PC-3 (cell line): Measurements from ENCODE around the gene OR2C3.

Experiments
- EZH2 ChIP-seq: fragments of 300-600 bp; sonication (generic); IDR thresholded peaks from one replicate; pipeline ENCODE4 v1.6.1; 2017; ENCODE audit warnings: antibody characterized with exemption, mild to moderate bottlenecking, low read length; ENCODE audit not compliant: unreplicated experiment
- EZH2phosphoT487 ChIP-seq: fragments of 300-600 bp; sonication (generic); IDR thresholded peaks from 2 replicates; pipeline ENCODE4 v1.6.1; 2018; ENCODE audit warnings: mild to moderate bottlenecking, antibody characterized with exemption, low read length, borderline replicate concordance
- TF ChIP-seq, protein P1 (sequence below): fragments of 300-600 bp; sonication (generic); conservative IDR thresholded peaks from 2 replicates; pipeline ENCODE4 v1.5.1; 2017; ENCODE audit warnings: antibody characterized with exemption, low read depth, mild to moderate bottlenecking, low read length

DNA sequence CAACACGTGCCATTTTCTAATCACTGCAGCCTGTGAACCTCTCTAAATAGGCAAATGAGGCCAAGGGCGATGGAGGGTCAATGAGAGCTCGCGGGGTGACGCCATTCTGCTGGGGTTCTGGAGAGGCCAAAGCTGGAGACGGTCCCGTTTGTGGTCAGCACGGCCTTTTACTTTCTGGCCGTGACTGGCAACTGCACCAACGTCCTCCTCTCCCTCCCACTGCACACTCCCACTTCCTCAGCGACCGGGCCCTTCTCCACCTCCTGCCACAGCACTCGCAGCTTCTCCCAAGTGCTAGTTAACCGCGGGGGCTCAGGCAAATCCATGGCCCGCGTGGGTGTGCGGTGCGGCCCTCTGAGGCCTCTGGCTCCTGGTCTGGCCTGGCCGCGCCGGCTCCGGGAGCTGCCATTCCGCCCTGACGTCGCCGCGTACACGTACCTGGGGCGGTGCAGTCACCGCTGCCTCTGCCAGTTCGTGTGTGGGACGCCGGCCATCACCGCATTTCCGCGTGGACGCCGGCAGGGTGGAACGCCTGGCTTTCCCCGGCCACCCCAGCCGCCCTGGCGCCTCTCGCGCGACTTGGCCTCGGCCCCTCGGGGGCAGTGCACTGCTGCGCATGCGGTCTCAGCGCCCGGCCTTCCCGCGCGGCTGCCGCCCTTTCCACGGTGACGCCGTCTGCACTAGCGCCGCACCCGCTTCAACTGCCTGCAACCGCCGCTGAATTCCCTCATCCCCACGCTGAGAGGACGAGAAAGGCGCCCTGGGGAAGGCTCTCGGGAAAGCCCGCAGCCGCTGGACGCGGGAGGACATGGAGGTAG, 18.2 kb downstream of the OR2C3 start:
- TF ChIP-seq, protein P1, sequence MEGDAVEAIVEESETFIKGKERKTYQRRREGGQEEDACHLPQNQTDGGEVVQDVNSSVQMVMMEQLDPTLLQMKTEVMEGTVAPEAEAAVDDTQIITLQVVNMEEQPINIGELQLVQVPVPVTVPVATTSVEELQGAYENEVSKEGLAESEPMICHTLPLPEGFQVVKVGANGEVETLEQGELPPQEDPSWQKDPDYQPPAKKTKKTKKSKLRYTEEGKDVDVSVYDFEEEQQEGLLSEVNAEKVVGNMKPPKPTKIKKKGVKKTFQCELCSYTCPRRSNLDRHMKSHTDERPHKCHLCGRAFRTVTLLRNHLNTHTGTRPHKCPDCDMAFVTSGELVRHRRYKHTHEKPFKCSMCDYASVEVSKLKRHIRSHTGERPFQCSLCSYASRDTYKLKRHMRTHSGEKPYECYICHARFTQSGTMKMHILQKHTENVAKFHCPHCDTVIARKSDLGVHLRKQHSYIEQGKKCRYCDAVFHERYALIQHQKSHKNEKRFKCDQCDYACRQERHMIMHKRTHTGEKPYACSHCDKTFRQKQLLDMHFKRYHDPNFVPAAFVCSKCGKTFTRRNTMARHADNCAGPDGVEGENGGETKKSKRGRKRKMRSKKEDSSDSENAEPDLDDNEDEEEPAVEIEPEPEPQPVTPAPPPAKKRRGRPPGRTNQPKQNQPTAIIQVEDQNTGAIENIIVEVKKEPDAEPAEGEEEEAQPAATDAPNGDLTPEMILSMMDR: no peak
- TF ChIP-seq EZH2phosphoT487 (no peak), EZH2 (no peak)
